Measurements from ENCODE around the gene OLFML2B.

- TF ChIP-seq GATA3 (IDR thresholded peaks at IDR 0.05; ENCODE audit: low read depth, low read length) (no peak), GATA2 (IDR thresholded peaks at IDR 0.05; ENCODE audit: low read depth, low read length) (no peak)
Observed at GRCh38 chr1:161994175-161994668, 29.4 kb downstream of the OLFML2B start.
